GM12878 (cell line): ENCODE data around the gene SPATA3. TPM values are rescaled to one million over a fixed set of nuclear protein-coding genes. Genes with fewer than 3 reads are reported as not detected.

Source experiments
- ATAC-seq: fragments of 200-7000 bp; cut with Tn5 transposase; 3 replicates; pipeline ENCODE4 v1.9.1; 2020; ENCODE audit warnings: mild to moderate bottlenecking, moderate library complexity
- BruUV-seq: library from RNA; stranded (reverse); fragments of 400-500 nt; replicated peaks from 2 replicates; lab custom pipeline; 2021; lab: Mats Ljungman, UMichigan
- CTCF ChIA-PET: fragments of 300-600 bp; sonication (Branson Sonifier 250); formaldehyde crosslinking; extraction: SDS; loops from one replicate; lab custom pipeline; 2021; ENCODE audit warnings: inconsistent platforms; lab: Yijun Ruan, JAX
- POLR2A ChIA-PET: fragments of 350-600 bp; formaldehyde crosslinking; extraction: SDS; loops from one replicate; lab custom pipeline; 2021; ENCODE audit warnings: inconsistent platforms; lab: Charles Lee
- RAD21 ChIA-PET: fragments of 300-600 bp; sonication (Branson Sonifier 250); formaldehyde crosslinking; loops from one replicate; lab custom pipeline; 2023; ENCODE audit warnings: antibody characterized with exemption; ENCODE audit not compliant: unreplicated experiment; lab: Charles Lee
- SMC1A ChIA-PET: fragments of 300-600 bp; sonication (Branson Sonifier 250); formaldehyde crosslinking; loops from one replicate; lab custom pipeline; 2023; ENCODE audit not compliant: unreplicated experiment, uncharacterized antibody; lab: Charles Lee
- DNase-seq: peaks from one replicate; pipeline ENCODE4 v3.0.0-alpha.2; 2011; ENCODE audit warnings: low read depth, low spot score
- FAIRE-seq: peaks from 3 replicates; lab custom pipeline; 2011; peaks lifted over from hg19 to GRCh38; lab: Jason Lieb, UNC
- H2AFZ ChIP-seq: 2 replicates; pipeline ENCODE4 v1.6.0; 2011; ENCODE audit warnings: low read depth, low read length, control low read depth; ENCODE audit not compliant: control insufficient read depth
- H3K27ac ChIP-seq: 2 replicates; pipeline ENCODE4 v1.5.1; 2011; ENCODE audit warnings: control low read depth; ENCODE audit not compliant: control insufficient read depth, insufficient read depth
- H3K27me3 ChIP-seq, 2 experiments: replicated peaks in 1 of 2; 2 replicates each; pipeline versions ENCODE4 v1.6.0 to v1.6.1; 2011; ENCODE audit warnings: low read length in 1 of 2; ENCODE audit not compliant: control insufficient read depth in 2 of 2, insufficient read depth in 2 of 2
- H3K36me3 ChIP-seq, 2 experiments: 2 replicates each; pipeline ENCODE4 v1.5.1; 2011; ENCODE audit warnings: low read length in 1 of 2; ENCODE audit not compliant: control insufficient read depth in 2 of 2, insufficient read depth in 2 of 2
- H3K4me1 ChIP-seq: 2 replicates; pipeline ENCODE4 v1.6.1; 2011; ENCODE audit warnings: mild to moderate bottlenecking, low read length, moderate library complexity, mixed read lengths; ENCODE audit not compliant: control insufficient read depth, insufficient read depth
- H3K4me2 ChIP-seq: 2 replicates; pipeline ENCODE4 v1.6.0; 2011; ENCODE audit warnings: control low read depth; ENCODE audit not compliant: control insufficient read depth, insufficient read depth
- H3K4me3 ChIP-seq: fragments of 200-600 bp; sonication (generic); 2 replicates; pipeline ENCODE4 v1.5.1; 2016
- H3K79me2 ChIP-seq: 2 replicates; pipeline ENCODE4 v1.6.0; 2011; ENCODE audit warnings: low read length; ENCODE audit not compliant: control insufficient read depth, insufficient read depth
- H3K9ac ChIP-seq: 2 replicates; pipeline ENCODE4 v1.8.0; 2011; ENCODE audit warnings: low read length, control low read depth, mixed read lengths; ENCODE audit not compliant: control insufficient read depth, insufficient read depth
- H3K9me3 ChIP-seq: replicated peaks from 3 replicates; pipeline ENCODE4 v1.5.1; 2011; ENCODE audit warnings: mild to moderate bottlenecking, low read length; ENCODE audit not compliant: control insufficient read depth, insufficient read depth
- H4K20me1 ChIP-seq: 2 replicates; pipeline ENCODE4 v1.6.0; 2011; ENCODE audit not compliant: control insufficient read depth, insufficient read depth
- CREM ChIP-seq: IDR thresholded peaks from 2 replicates; pipeline ENCODE4 v1.6.1; 2014; ENCODE audit warnings: antibody characterized with exemption, low read depth
- EZH2 ChIP-seq: IDR thresholded peaks from 2 replicates; pipeline ENCODE4 v1.6.1; 2012; ENCODE audit warnings: low read depth, mild to moderate bottlenecking, control low read depth, inconsistent platforms, low read length, borderline replicate concordance; ENCODE audit not compliant: control insufficient read depth
- HDAC6 ChIP-seq: fragments of 200-600 bp; sonication (generic); IDR thresholded peaks from one replicate; pipeline ENCODE4 v1.8.0; 2017; ENCODE audit warnings: antibody characterized with exemption; ENCODE audit not compliant: unreplicated experiment
- KAT2A ChIP-seq: conservative IDR thresholded peaks from 2 replicates; pipeline ENCODE4 v1.6.1; 2011; ENCODE audit warnings: low read depth, low read length; ENCODE audit not compliant: control insufficient read depth
- MYB ChIP-seq: fragments of 150-350 bp; IDR thresholded peaks from 2 replicates; pipeline ENCODE4 v1.6.1; 2014; ENCODE audit warnings: mild to moderate bottlenecking, low read depth, low read length, borderline replicate concordance
- NR2C1 ChIP-seq: fragments of 450-650 bp; IDR thresholded peaks from 2 replicates; pipeline ENCODE4 v1.6.1; 2017; ENCODE audit warnings: antibody characterized with exemption, mild to moderate bottlenecking, moderate library complexity
- NR2F1 ChIP-seq: fragments of 450-650 bp; conservative IDR thresholded peaks from 2 replicates; pipeline ENCODE4 v1.6.1; 2017; ENCODE audit warnings: mild to moderate bottlenecking
- POLR2A ChIP-seq: IDR thresholded peaks from 2 replicates; pipeline ENCODE4 v1.6.1; 2011; ENCODE audit warnings: low read depth, mild to moderate bottlenecking, low read length
- SREBF2 ChIP-seq: IDR thresholded peaks from 2 replicates; pipeline ENCODE4 v1.6.1; 2012; ENCODE audit warnings: mild to moderate bottlenecking, low read length
- WGBS: methylation state at CpG from one replicate; pipeline ENCODE4 v1.1.6; 2016; ENCODE audit warnings: low lambda C conversion rate; ENCODE audit not compliant: insufficient replicate concordance, insufficient coverage; ENCODE audit errors: missing lambda C conversion rate; 5-methylcytosine and 5-hydroxymethylcytosine counted together
- in situ Hi-C: fragments of 300-500 bp; cut with MboI; formaldehyde crosslinking; loops from 9 replicates; pipeline ENCODE4 v1.14.3; 2018; ENCODE audit warnings: mixed read lengths
- intact Hi-C: fragments of 100-400 bp; cut with micrococcal nuclease; formaldehyde crosslinking; loops from one replicate; pipeline ENCODE4 v1.14.2; 2022; ENCODE audit not compliant: unreplicated experiment
- polyA plus RNA-seq, 11 experiments: library from polyadenylated mRNA; depleted of rRNA in 4 of 11; unstranded in 6 of 11; stranded (reverse) in 5 of 11; fragments of >200 nt; fragmentation: Nextera tagmentation in 4 of 11; fragmentation: Illumina TruSeq in 1 of 11; extraction: Ambion mirVana in 4 of 11; extraction: Trizol in 1 of 11; gene quantifications; 1 replicate in 1 of 11; 2 replicates in 10 of 11; pipeline versions ENCODE4 v1.2.1 to v1.2.3, GENCODE V29; 2011 to 2016; ENCODE audit warnings: inconsistent platforms in 2 of 11, missing spikeins in 2 of 11, low read depth in 1 of 11
- total RNA-seq, 4 experiments: library from RNA; depleted of rRNA in 3 of 4; stranded (reverse); fragments of >200 nt in 3 of 4; fragmentation: Illumina TruSeq in 1 of 4; extraction: Trizol in 1 of 4; gene quantifications; 2 replicates each; pipeline versions ENCODE4 v1.2.1 to v1.2.3, GENCODE V29; 2013 to 2021
- TF ChIP-seq, protein P1 (sequence below): fragments of 450-650 bp; formaldehyde crosslinking; IDR thresholded peaks from 2 replicates; pipeline ENCODE4 v1.4.0; 2022; ENCODE audit warnings: mild to moderate bottlenecking, moderate library complexity
- TF ChIP-seq, protein P2 (sequence below): IDR thresholded peaks from 2 replicates; pipeline ENCODE4 v1.6.1; 2012; ENCODE audit warnings: improper control_type of control experiment, low read depth, low read length; ENCODE audit not compliant: insufficient replicate concordance
- TF ChIP-seq, protein P3 (sequence below): fragments of 450-650 bp; IDR thresholded peaks from 2 replicates; pipeline ENCODE4 v1.6.1; 2017; ENCODE audit warnings: mild to moderate bottlenecking, low read depth, inconsistent platforms; ENCODE audit not compliant: poor library complexity, severe bottlenecking

Gene SPATA3
- total and polyA plus RNA-seq, 10 of the 15 experiments (the other 5 are each of a cell fraction or from before 2014, with no cell fraction given): not detected

DNA sequence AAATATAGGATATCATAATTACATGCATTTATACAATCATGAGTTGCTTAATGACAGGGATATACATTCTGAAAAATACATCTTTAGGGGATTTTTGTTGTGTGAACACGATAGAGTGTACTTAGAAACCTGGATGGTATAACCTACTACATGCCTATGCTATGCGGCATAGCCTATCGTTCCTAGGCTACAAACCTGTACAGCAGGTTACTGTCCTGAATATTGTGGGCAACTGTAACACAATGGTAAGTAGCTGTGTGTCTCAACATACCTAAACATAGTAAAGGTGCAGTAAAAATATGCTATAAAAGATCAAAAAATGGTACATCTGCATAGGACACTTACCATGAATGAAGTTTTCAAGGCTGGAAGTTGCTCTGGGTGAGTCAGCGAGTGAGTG is 47.9 kb downstream of the SPATA3 start:
- Histone ChIP-seq H3K4me3 (no peak overlapping the region), H3K9ac (no peak overlapping the region), H2AFZ (no peak overlapping the region), H3K4me2 (no peak overlapping the region), H3K27ac (no peak overlapping the region), H3K79me2 (no peaks in the 10 kb centered on the region), H3K27me3 (peaks cover 0 to 6% of the 10 kb centered on the region in 2 experiments; a peak in 1 of 4 replicates), H3K9me3 (no peaks in the 10 kb centered on the region), H3K36me3 (no peaks in the 10 kb centered on the region), H3K4me1 (no peaks in the 10 kb centered on the region), H4K20me1 (no peaks in the 10 kb centered on the region)
- ChIA-PET RAD21 (no interaction called here), POLR2A (no interaction called here), SMC1A (interaction anchor here (0.9 to 1.0 kb wide), 2 partner anchors 9 to 56 kb away, joined by 3 read pairs; no protein-coding TSS in a partner anchor), CTCF (interaction anchor here (1.8 kb wide), 1 partner anchor 9 kb away, joined by 5 read pairs; no protein-coding TSS in a partner anchor)
- intact Hi-C loops: no loop called here
- ATAC-seq (no peak), DNase-seq (no peak), FAIRE-seq (no peak)
- WGBS: 45% methylated on average over 4 of the region's 4 CpGs
- in situ Hi-C loops: no loop called here
- TF ChIP-seq CREM (no peak), POLR2A (no peak), EZH2 (no peak), NR2C1 (no peak), SREBF2 (no peak), NR2F1 (no peak), MYB (no peak), HDAC6 (no peak), KAT2A (no peak)
- TF ChIP-seq, protein P1, sequence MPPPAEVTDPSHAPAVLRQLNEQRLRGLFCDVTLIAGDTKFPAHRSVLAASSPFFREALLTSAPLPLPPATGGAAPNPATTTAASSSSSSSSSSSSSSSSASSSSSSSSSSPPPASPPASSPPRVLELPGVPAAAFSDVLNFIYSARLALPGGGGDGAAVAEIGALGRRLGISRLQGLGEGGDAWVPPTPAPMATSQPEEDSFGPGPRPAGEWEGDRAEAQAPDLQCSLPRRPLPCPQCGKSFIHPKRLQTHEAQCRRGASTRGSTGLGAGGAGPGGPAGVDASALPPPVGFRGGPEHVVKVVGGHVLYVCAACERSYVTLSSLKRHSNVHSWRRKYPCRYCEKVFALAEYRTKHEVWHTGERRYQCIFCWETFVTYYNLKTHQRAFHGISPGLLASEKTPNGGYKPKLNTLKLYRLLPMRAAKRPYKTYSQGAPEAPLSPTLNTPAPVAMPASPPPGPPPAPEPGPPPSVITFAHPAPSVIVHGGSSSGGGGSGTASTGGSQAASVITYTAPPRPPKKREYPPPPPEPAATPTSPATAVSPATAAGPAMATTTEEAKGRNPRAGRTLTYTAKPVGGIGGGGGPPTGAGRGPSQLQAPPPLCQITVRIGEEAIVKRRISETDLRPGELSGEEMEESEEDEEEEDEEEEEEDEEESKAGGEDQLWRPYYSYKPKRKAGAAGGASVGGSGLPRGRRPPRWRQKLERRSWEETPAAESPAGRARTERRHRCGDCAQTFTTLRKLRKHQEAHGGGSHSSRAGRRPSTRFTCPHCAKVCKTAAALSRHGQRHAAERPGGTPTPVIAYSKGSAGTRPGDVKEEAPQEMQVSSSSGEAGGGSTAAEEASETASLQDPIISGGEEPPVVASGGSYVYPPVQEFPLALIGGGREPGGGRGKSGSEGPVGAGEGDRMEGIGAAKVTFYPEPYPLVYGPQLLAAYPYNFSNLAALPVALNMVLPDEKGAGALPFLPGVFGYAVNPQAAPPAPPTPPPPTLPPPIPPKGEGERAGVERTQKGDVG (CRISPR knock-in tag): no peak
- TF ChIP-seq, protein P2, sequence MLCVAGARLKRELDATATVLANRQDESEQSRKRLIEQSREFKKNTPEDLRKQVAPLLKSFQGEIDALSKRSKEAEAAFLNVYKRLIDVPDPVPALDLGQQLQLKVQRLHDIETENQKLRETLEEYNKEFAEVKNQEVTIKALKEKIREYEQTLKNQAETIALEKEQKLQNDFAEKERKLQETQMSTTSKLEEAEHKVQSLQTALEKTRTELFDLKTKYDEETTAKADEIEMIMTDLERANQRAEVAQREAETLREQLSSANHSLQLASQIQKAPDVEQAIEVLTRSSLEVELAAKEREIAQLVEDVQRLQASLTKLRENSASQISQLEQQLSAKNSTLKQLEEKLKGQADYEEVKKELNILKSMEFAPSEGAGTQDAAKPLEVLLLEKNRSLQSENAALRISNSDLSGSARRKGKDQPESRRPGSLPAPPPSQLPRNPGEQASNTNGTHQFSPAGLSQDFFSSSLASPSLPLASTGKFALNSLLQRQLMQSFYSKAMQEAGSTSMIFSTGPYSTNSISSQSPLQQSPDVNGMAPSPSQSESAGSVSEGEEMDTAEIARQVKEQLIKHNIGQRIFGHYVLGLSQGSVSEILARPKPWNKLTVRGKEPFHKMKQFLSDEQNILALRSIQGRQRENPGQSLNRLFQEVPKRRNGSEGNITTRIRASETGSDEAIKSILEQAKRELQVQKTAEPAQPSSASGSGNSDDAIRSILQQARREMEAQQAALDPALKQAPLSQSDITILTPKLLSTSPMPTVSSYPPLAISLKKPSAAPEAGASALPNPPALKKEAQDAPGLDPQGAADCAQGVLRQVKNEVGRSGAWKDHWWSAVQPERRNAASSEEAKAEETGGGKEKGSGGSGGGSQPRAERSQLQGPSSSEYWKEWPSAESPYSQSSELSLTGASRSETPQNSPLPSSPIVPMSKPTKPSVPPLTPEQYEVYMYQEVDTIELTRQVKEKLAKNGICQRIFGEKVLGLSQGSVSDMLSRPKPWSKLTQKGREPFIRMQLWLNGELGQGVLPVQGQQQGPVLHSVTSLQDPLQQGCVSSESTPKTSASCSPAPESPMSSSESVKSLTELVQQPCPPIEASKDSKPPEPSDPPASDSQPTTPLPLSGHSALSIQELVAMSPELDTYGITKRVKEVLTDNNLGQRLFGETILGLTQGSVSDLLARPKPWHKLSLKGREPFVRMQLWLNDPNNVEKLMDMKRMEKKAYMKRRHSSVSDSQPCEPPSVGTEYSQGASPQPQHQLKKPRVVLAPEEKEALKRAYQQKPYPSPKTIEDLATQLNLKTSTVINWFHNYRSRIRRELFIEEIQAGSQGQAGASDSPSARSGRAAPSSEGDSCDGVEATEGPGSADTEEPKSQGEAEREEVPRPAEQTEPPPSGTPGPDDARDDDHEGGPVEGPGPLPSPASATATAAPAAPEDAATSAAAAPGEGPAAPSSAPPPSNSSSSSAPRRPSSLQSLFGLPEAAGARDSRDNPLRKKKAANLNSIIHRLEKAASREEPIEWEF: no peak
- TF ChIP-seq, protein P3, sequence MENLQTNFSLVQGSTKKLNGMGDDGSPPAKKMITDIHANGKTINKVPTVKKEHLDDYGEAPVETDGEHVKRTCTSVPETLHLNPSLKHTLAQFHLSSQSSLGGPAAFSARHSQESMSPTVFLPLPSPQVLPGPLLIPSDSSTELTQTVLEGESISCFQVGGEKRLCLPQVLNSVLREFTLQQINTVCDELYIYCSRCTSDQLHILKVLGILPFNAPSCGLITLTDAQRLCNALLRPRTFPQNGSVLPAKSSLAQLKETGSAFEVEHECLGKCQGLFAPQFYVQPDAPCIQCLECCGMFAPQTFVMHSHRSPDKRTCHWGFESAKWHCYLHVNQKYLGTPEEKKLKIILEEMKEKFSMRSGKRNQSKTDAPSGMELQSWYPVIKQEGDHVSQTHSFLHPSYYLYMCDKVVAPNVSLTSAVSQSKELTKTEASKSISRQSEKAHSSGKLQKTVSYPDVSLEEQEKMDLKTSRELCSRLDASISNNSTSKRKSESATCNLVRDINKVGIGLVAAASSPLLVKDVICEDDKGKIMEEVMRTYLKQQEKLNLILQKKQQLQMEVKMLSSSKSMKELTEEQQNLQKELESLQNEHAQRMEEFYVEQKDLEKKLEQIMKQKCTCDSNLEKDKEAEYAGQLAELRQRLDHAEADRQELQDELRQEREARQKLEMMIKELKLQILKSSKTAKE: no peak
- BruUV-seq: no TSS peak
